ENCODE data around the gene OR2A14. TPM values are rescaled to one million over a fixed set of nuclear protein-coding genes. Genes with fewer than 3 reads are reported as not detected.

The OR2A14 gene
- total RNA-seq, 1 experiment from 2014 or later = not detected

- H3K79me2 ChIP-seq (ENCODE audit: low read depth) = no peaks in the 10 kb centered on the region
- CTCF ChIA-PET = no interaction called here
- no peaks in the 10 kb centered on the region for H3K9me2 ChIP-seq (ENCODE audit: insufficient read depth)
- H3K4me3 ChIP-seq = no peak overlapping the region
- no peak for DNase-seq
- no peaks in the 10 kb centered on the region for H3F3A ChIP-seq (ENCODE audit: insufficient read depth, low read depth)
- H3K36me3 ChIP-seq (ENCODE audit: low read depth) = no peaks in the 10 kb centered on the region
- intact Hi-C loops (cut with micrococcal nuclease; ENCODE audit: unreplicated experiment) = no loop called here
- H3K4me1 ChIP-seq (replicated peaks; ENCODE audit: insufficient read depth) = no peaks in the 10 kb centered on the region
- no peak overlapping the region for H3K27ac ChIP-seq
- no peaks in the 10 kb centered on the region for H4K20me1 ChIP-seq (ENCODE audit: insufficient read depth)
- H3K9me3 ChIP-seq (ENCODE audit: insufficient read depth, low read depth) = no peaks in the 10 kb centered on the region
- BruUV-seq (replicated peaks) = no TSS peak
- TF ChIP-seq CTCF (conservative IDR thresholded peaks at IDR 0.05) (no peak), EZH2 (IDR thresholded peaks at IDR 0.05; ENCODE audit: low read depth) (no peak)
- POLR2A ChIA-PET (ENCODE audit: unreplicated experiment) = no interaction called here
- no peaks in the 10 kb centered on the region for H3K27me3 ChIP-seq (ENCODE audit: insufficient read depth, low read depth)
- H3K4me2 ChIP-seq = no peak overlapping the region
- no peak overlapping the region for H2AFZ ChIP-seq
Observed at GRCh38 chr7:144134116-144134515, 11.1 kb downstream of the OR2A14 start.

DNA sequence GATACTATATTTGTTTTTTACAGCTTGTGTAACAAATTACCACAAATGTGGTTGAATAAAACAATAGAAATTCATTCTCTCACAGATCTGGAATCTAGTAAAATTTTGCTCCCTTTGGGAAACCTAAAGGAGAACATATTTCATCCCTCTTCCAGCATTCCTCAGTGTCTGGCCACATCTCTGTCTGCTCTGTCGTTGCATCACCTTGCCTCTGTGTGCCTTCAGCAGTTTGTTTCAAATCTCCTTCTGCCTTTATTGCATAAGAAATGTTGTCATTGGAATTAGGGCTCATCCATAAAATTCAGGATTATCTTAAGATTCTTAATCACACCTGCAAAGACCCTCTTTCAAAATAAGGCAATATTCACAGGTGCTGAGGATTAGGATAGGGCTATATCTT, 14.5 kb downstream of the OR2A14 start:
- H3K4me1 ChIP-seq (replicated peaks; ENCODE audit: insufficient read depth) = no peaks in the 10 kb centered on the region
- H4K20me1 ChIP-seq (ENCODE audit: insufficient read depth) = no peaks in the 10 kb centered on the region
- BruUV-seq (replicated peaks) = no TSS peak
- H3K27ac ChIP-seq = no peak overlapping the region
- H3K79me2 ChIP-seq (ENCODE audit: low read depth) = no peaks in the 10 kb centered on the region
- H3K9me3 ChIP-seq (ENCODE audit: insufficient read depth, low read depth) = no peaks in the 10 kb centered on the region; the same call in 1 of the 2 replicates
- POLR2A ChIA-PET (ENCODE audit: unreplicated experiment) = no interaction called here
- no peaks in the 10 kb centered on the region for H3K36me3 ChIP-seq (ENCODE audit: low read depth)
- no peak overlapping the region for H3K4me2 ChIP-seq
- no peaks in the 10 kb centered on the region for H3K9me2 ChIP-seq (ENCODE audit: insufficient read depth)
- DNase-seq = no peak
- intact Hi-C loops (cut with micrococcal nuclease; ENCODE audit: unreplicated experiment) = loop anchor here (5.0 kb wide), 1 partner anchor 255 kb away; no protein-coding TSS in a partner anchor
- H2AFZ ChIP-seq = no peak overlapping the region
- no peak for TF ChIP-seq EZH2 (IDR thresholded peaks at IDR 0.05; ENCODE audit: low read depth)
- H3K27me3 ChIP-seq (ENCODE audit: insufficient read depth, low read depth) = no peaks in the 10 kb centered on the region
- no peaks in the 10 kb centered on the region; the same call in 1 of the 2 replicates for H3F3A ChIP-seq (ENCODE audit: insufficient read depth, low read depth)
- CTCF ChIA-PET = no interaction called here
- no peak overlapping the region for H3K4me3 ChIP-seq

DNA sequence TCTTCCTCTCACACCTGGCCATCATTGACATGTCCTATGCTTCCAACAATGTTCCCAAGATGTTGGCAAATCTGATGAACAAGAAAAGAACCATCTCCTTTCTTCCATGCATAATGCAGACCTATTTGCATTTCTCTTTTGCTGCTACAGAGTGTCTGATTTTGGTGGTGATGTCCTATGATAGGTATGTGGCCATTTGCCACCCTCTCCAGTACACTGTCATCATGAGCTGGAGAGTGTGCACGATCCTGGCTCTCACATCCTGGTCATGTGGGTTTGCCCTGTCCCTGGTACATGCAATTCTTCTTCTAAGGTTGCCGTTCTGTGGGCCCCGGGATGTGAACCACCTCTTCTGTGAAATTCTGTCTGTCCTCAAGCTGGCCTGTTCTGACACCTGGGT, 19.2 kb downstream of the OR2A14 start:
- Histone ChIP-seq H3K4me2 (no peak overlapping the region), H3K9me2 (ENCODE audit: insufficient read depth) (no peaks in the 10 kb centered on the region), H3K4me3 (no peak overlapping the region), H3K4me1 (replicated peaks; ENCODE audit: insufficient read depth) (no peaks in the 10 kb centered on the region), H3K36me3 (ENCODE audit: low read depth) (no peaks in the 10 kb centered on the region), H3K27ac (no peak overlapping the region), H3K79me2 (ENCODE audit: low read depth) (no peaks in the 10 kb centered on the region), H3K27me3 (ENCODE audit: insufficient read depth, low read depth) (no peaks in the 10 kb centered on the region), H3F3A (ENCODE audit: insufficient read depth, low read depth) (no peaks in the 10 kb centered on the region; the same call in 1 of the 2 replicates), H3K9me3 (ENCODE audit: insufficient read depth, low read depth) (no peaks in the 10 kb centered on the region; the same call in 1 of the 2 replicates), H2AFZ (no peak overlapping the region), H4K20me1 (ENCODE audit: insufficient read depth) (no peaks in the 10 kb centered on the region)
- TF ChIP-seq CTCF (conservative IDR thresholded peaks at IDR 0.05) = no peak
- ChIA-PET POLR2A (ENCODE audit: unreplicated experiment) (no interaction called here), CTCF (no interaction called here)
- intact Hi-C loops (cut with micrococcal nuclease; ENCODE audit: unreplicated experiment) = no loop called here
- no TSS peak for BruUV-seq (replicated peaks)
- no peak for DNase-seq

DNA sequence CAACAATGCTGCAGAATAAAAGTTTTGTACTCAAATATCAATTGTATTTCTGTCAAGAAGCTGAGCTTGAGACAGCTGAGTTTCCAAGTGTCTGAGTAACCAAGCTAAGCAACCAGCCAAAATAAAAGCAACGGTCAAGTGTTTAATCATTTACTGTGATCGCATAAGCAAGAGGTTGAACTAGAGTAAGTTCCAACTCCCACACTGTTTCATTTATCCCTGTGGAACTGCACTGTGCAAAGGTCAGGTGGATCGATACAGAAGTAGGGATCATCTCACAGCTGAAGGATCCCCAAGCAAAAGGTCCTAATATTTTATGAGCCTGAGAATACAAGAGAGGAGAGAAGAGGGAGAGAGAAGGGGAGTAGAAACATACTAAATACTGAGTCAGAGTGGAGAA, 21.4 kb downstream of the OR2A14 start:
- TF ChIP-seq EZH2 (IDR thresholded peaks at IDR 0.05; ENCODE audit: low read depth) = no peak
- no peak for TF ChIP-seq CTCF (conservative IDR thresholded peaks at IDR 0.05)
- H3K4me1 ChIP-seq (replicated peaks; ENCODE audit: insufficient read depth) = no peaks in the 10 kb centered on the region
- POLR2A ChIA-PET (ENCODE audit: unreplicated experiment) = no interaction called here
- H3K9me3 ChIP-seq (ENCODE audit: insufficient read depth, low read depth) = peaks cover 10% of the 10 kb centered on the region
- no peaks in the 10 kb centered on the region for H4K20me1 ChIP-seq (ENCODE audit: insufficient read depth)
- no peaks in the 10 kb centered on the region for H3K36me3 ChIP-seq (ENCODE audit: low read depth)
- no peak overlapping the region for H3K4me3 ChIP-seq
- H2AFZ ChIP-seq = no peak overlapping the region
- CTCF ChIA-PET = no interaction called here
- H3K27ac ChIP-seq = no peak overlapping the region
- no peaks in the 10 kb centered on the region for H3K79me2 ChIP-seq (ENCODE audit: low read depth)
- DNase-seq = no peak
- no peak overlapping the region for H3K4me2 ChIP-seq
- H3K9me2 ChIP-seq (ENCODE audit: insufficient read depth) = no peaks in the 10 kb centered on the region
- H3K27me3 ChIP-seq (ENCODE audit: insufficient read depth, low read depth) = no peaks in the 10 kb centered on the region
- no peaks in the 10 kb centered on the region; the same call in 1 of the 2 replicates for H3F3A ChIP-seq (ENCODE audit: insufficient read depth, low read depth)
- intact Hi-C loops (cut with micrococcal nuclease; ENCODE audit: unreplicated experiment) = no loop called here
- no TSS peak for BruUV-seq (replicated peaks)

Measured in PC-9 (cell line).